Esophagus mucosa (tissue), 1 donor: ENCODE data around the gene EEF2KMT. TPM values are rescaled to one million over a fixed set of nuclear protein-coding genes. Genes with fewer than 3 reads are reported as not detected.
"Not testable (repeated sequence)": the region's sequence is repeated elsewhere in the genome, so short reads cannot be mapped to it uniquely, and the experiment has no call there.

Experiments used
- ATAC-seq: fragments of 200-7000 bp; cut with Tn5 transposase; one replicate; pipeline ENCODE4 v1.9.1; 2020
- total RNA-seq: library from RNA; stranded (reverse); gene quantifications from one replicate; pipeline ENCODE4 v1.2.4, GENCODE V29; 2023
- donor health status: DM: yes; HTN: yes; CAD: no.

The EEF2KMT gene
- total RNA-seq, 1 donor from 2014 or later, result 9.0 TPM

DNA sequence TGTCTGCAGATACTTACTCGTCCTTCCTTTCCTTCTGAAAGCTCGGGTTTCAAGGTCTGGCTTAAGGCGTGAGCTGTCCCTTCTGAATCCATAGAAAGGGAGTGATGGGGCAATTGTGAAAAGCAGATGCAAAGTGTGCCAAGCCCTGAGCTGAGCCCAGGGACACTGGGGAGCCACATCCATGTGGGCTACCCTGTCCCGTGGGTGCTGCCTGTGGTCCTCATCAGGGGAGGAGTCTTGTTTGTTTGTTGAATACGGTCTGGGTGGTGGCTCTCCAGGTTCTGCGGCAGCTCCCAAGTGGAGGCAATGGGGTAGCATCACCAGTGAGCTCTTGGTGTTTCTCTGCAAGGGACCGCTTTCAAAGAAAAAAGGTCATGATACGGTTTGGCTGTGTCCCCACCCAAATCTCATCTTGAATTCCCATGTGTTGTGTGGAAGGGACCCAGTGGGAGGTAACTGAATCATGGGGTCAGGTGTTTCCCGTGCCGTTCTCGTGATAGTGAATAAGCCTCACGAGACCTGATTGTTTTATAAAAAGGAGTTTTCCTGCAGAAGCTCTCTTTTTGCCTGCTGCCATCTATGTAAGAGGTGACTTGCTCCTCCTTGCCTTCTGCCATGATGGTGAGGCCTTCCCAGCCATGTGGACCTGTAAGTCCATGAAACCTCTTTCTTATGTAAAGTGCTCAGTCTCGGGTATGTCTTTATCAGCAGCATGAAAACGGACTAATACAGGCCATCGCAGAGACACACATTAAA lies 27.0 kb downstream of the EEF2KMT start:
- ATAC-seq, result no peak

GRCh38 chr16:5069854-5070253 lies 27.7 kb downstream of the EEF2KMT start:
- no peak for ATAC-seq

DNA sequence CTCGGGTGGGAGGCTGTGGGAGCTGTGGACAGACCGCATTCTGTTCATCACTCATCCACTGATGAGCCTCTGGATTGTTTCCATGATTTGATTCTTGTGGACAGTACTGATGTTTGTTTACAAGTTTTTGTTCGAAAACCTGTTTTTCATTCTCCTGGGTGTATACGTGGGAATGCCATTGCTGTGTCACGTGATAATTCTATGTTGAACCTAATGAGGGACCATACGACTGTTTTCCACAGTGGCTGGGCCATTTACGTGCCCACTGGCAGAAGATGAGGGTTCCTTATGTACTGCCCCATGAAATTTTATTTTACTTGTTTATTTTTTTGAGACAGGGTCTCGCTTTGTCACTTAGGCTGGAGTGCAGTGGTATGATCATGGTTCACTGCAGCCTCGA lies 28.5 kb downstream of the EEF2KMT start:
- ATAC-seq, result no peak

- no peak for ATAC-seq
Measured at GRCh38 chr16:5066511-5066910, 31.1 kb downstream of the EEF2KMT start.

GRCh38 chr16:5065813-5066212 lies 31.8 kb downstream of the EEF2KMT start, which contains the start of gene C16orf89:
Gene C16orf89, minus strand, starts transcription at chr16:5065956. Its CDS starts 48 bp downstream, at chr16:5065908.
- no peak for ATAC-seq

DNA sequence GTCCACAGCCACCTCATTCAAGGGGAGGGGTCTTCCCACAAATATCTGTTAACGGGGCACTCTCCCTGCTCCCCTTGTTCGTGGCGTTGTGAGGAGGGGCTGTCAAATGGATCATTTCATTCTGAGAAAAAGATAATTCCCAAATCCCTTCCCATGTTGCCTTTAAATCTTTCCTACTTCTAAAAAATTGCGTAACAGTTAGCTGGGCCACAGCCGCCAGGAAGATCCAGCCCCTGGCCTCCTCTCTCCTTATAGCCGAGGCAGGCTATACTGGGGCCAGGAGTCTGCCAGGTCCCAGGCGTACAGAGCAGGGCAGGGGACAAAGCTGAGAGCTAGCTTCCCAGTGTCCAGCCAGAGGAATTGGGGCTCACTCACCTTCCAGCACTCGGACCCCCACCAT lies 32.3 kb downstream of the EEF2KMT start:
- no peak for ATAC-seq

- no peak for ATAC-seq
Measured at GRCh38 chr16:5064915-5065314, 32.7 kb downstream of the EEF2KMT start.

DNA sequence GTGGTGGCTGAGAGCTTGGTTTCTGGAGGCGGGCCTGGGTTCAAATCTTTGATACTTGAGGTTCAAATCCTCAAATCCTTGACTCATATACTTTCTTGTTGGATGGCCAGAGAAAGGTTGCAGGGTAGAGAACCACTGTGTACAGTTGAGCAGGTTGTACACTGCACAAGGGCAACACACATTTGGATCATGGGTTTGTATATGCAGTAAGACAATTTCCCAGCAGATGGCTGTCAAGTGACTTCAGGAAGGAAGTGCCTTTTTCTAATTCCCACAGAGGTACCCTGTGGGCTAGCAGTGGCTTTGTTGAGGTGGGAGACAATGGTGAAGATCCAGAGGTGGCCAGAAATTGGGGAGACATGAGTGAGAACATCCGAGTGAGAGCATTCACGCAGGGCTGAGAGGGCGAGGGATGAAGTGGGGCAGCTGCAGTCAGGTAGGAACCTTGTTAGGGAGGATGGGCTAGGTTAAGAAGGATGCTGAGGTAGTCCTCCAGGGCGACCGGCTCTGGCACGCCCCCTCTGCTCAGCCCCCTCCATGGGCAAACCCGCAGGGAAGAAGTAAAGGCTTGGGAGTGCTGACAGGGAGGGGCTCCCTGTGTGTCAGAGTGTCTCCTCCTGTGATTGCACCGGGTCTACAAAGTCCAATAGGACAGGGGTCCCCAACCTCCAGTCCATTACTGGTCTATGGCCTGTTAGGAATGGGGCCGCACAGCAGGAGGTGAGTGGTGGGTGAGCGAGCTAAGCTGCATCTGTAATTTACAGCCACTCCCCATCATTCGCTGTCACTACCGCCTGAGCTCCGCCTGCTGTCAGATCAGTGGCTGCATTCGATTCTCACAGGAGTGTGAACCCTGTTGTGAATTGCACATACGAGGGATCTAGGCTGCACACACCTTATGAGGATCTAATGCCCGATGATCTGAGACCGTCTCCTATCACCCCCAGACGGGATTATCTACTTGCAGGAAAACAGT lies 34.5 kb downstream of the EEF2KMT start:
- no peak for ATAC-seq

- ATAC-seq, result peak; percentile 18
Measured at GRCh38 chr16:5062051-5062450, 35.5 kb downstream of the EEF2KMT start.

- no peak for ATAC-seq
Measured at GRCh38 chr16:5060073-5060641, 37.4 kb downstream of the EEF2KMT start.

DNA sequence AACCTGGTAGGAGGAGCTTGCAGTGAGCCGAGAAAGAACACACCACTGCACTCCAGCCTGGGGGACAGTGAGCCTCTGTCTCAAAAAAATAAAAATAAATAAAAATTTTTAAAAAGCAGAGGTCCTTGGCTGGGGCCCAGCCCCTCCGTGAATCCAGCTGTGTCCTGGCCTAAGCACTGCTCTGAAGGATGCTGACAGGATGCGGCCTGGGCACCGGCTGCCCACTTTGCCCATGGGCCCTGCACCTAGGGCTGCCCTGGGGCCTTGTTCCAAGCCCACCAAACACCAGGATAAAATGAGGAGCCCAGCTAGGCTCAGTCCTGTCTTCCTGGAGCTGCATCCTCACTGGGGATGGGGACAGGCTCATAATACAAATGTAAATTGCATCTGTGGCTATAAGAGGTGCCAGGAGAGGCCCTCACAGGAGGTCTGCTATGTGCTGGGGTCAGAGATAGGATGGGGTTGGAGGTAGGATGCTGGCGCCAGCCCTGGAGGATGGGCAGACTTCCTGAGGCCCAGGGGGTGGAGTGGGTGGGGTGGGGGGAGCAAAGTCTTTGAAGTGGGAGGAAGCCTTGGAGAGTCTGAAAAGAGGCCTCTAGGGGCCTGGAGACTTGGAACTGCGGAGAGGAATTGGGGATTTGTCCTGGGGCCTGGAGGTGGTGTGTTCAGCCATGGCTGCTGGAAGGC lies 38.1 kb downstream of the EEF2KMT start:
- no peak for ATAC-seq

- no peak for ATAC-seq
Measured at GRCh38 chr16:5058476-5058875, 39.1 kb downstream of the EEF2KMT start.

DNA sequence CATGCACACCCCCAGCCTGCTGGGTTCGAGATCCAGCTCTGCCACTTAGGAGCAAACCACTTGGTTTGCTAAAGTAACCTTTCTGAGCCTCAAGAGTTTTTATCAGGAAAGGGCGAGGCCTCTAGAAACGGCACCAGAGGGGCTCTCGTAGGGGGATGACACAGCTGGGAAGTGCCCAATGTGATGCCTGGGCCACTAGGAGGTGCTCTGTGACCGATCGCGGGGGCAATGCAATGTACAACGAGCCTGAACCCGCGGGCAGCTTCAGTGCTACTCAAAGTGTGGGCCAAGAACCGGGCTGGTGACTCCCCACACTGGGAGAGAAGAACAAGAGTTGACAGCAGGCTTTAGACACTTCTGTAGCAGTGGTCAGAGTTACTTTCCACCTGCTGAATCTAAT lies 41.2 kb downstream of the EEF2KMT start:
- peak; percentile 28 for ATAC-seq

DNA sequence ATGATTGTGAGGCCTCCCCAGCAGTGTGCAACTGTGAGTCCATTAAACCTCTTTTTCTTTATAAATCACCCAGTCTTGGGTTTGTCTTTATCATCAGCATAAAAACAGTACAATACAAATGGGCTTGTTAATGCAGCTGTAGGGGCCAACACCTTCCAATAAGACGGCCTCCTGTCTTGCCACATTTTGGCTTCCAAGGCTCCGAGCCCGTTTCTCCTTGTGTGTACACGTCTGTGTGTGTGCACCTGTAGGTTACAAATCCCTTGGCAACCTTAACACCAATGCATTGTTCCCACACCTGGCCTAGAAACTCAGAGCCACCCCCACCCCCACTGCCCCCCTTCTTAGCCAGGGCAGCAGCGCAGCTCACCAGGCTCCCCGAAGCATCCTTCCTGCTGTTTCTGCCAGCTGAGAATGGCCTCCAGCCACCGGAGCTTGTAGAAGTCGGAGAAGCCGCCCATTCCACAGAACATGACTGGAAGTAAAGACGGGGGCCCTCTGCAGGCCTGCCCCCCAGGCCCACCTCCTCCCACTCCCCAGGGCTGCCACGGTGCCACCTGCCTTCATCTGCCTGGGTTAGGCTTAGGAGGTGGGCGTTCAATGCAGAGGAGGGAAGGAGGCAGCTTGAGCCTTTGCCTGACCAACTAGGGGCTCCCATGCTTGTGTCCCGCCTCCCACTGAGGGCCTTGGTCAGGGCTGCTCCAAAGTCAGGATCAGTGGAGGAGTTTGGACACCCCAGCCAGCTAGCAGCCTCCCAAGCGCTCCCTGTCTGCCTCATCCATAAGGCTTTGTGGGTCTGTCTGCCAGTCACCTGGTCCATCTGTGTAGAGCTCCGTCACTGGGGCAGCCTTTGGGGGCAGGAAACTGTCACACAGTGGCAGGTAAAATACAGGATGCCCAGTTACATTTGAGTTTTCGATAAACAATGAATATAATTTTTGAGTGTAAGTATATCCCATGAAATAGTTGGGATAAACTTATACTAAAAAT lies 42.4 kb downstream of the EEF2KMT start:
- ATAC-seq, result peak; percentile 17

GRCh38 chr16:5046914-5047313 lies 50.7 kb downstream of the EEF2KMT start:
- ATAC-seq, result no peak

GRCh38 chr16:5045499-5046115 lies 52.0 kb downstream of the EEF2KMT start:
- no peak for ATAC-seq

- ATAC-seq, result not testable (repeated sequence)
Measured at GRCh38 chr16:5044581-5044980, 53.0 kb downstream of the EEF2KMT start.

- ATAC-seq, result no peak
Measured at GRCh38 chr16:5044011-5044540, 53.5 kb downstream of the EEF2KMT start.

DNA sequence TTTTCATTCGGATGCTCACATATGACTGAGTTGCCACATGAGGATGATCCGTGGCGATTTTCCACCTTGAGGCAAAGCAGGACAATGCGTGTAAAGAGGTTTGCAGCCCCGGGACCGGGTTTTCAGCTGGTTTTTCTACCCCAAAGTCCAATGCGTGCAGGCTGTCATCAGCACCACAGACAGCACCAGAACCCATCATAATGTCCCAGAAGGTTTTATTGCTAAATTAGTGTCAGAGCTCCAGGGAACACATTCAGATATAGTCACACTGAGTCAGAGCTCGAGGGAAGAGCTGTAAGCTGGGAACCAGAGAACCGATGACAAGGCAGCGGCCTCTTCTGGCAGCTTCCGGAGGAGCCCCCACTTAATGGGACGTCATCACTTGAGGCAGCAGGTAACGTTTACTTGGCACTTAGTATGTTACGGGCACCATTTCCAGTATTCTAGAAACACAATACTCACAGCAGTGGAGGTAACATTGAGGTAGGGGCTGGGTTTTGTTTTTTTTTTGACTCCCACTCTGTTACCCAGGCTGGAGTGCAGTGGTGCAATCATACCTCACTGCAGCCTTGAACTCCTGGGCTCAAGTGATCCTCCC lies 54.9 kb downstream of the EEF2KMT start:
- no peak for ATAC-seq

DNA sequence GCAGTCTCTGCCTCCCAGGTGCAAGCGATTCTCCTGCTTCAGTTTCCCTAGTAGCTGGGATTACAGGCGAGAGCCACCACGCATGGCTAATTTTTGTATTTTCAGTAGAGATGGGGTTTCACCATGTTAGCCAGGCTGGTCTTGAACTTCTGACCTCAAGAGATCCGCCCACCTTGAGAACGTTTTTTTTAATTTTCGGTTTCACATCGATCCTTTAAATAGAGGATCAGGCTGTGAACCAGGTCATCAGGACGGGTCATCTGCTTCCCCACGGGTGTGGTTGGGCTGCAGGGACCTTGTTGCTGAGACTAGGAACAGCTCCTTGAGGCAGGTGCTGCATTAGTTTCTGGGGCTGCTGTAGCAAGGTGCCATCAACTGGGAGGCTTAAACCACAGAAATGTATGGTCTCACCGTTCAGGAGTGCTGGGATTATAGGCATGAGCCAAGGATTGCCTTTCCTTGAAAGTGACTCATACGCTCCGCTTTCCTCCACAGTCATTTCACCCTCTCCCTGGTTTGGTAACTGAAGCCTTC lies 55.9 kb downstream of the EEF2KMT start:
- ATAC-seq, result peak; percentile 61
